Vagina (tissue), 2 donors: ENCODE data around the gene OMA1. TPM values are rescaled to one million over a fixed set of nuclear protein-coding genes. Genes with fewer than 3 reads are reported as not detected.
"Not testable (repeated sequence)": the region's sequence is repeated elsewhere in the genome, so short reads cannot be mapped to it uniquely, and the experiment has no call there.

ENCODE experiments used
- DNase-seq, 2 donors: peaks; one replicate each; pipeline ENCODE4 v3.0.0-alpha.2; 2017; ENCODE audit errors: extremely low spot score in 2 of 2
- H3K27ac ChIP-seq: fragments of 200-600 bp; sonication (generic); one replicate; pipeline ENCODE4 v1.5.1; 2019
- H3K27me3 ChIP-seq: fragments of 200-600 bp; sonication (generic); one replicate; pipeline ENCODE4 v1.5.1; 2019
- H3K36me3 ChIP-seq, 2 donors: fragments of 200-600 bp; sonication (generic); one replicate each; pipeline ENCODE4 v1.5.1; 2017 to 2019
- H3K4me1 ChIP-seq: fragments of 200-600 bp; sonication (generic); one replicate; pipeline ENCODE4 v1.5.1; 2019
- H3K4me3 ChIP-seq, 2 donors: fragments of 200-600 bp; sonication (generic); 1 replicate in 1 of 2; 2 replicates in 1 of 2; pipeline ENCODE4 v1.5.1; 2016 to 2019
- H3K9me3 ChIP-seq: fragments of 200-600 bp; sonication (generic); one replicate; pipeline ENCODE4 v1.5.1; 2019
- POLR2A ChIP-seq, 2 donors: fragments of 450-650 bp; IDR thresholded peaks; one replicate each; pipeline ENCODE4 v1.6.1; 2017; ENCODE audit warnings: antibody characterized with exemption in 2 of 2, mild to moderate bottlenecking in 2 of 2, moderate library complexity in 2 of 2
- POLR2AphosphoS5 ChIP-seq, 2 donors: sonication (generic); formaldehyde crosslinking; IDR thresholded peaks; one replicate each; pipeline ENCODE4 v1.9.0; 2017; ENCODE audit warnings: antibody characterized with exemption in 2 of 2, mild to moderate bottlenecking in 2 of 2, low read depth in 1 of 2; ENCODE audit not compliant: insufficient read depth in 1 of 2
- intact Hi-C: fragments of 100-400 bp; cut with DNase I; formaldehyde crosslinking; loops from one replicate; pipeline ENCODE4 v1.15.1; 2023
- total RNA-seq: library from RNA; depleted of rRNA; stranded (reverse); fragments of >200 nt; gene quantifications from one replicate; pipeline ENCODE4 v1.2.3, GENCODE V29; 2016
- TF ChIP-seq, protein P1 (sequence below), 3 experiments: fragments of 450-650 bp in 2 of 3; fragments of 200-600 bp in 1 of 3; sonication (generic) in 1 of 3; IDR thresholded peaks; one replicate each; pipeline ENCODE4 v1.5.1; 2017 to 2019; ENCODE audit warnings: antibody characterized with exemption in 3 of 3, mild to moderate bottlenecking in 2 of 3, moderate library complexity in 2 of 3

The OMA1 gene
- total RNA-seq, 1 donor from 2014 or later: 19.9 TPM

DNA sequence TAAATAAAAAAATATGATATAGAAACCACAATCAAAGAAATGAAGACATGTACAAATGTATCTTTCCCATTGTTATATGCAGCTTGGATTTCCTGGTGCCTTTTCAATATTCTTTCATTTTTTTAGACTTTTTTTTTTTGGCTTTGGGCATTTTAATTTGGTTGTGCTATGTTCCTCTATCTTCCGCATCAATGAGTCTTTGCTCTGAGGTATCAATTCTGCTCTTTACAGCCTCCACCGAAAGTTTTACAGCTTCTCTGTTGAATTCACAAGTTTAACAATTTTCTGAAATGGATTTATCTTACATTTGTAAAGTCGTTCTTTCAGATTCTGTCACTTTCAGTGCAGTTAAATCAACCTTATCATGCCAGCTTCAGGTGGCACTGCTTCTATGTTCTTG is 50.5 kb downstream of the OMA1 start:
- TF ChIP-seq POLR2AphosphoS5 (IDR thresholded peaks at IDR 0.05; ENCODE audit: insufficient read depth in 1 of 2, low read depth in 1 of 2) (no peak), POLR2A (IDR thresholded peaks at IDR 0.05) (no peak)
- TF ChIP-seq, protein P1, sequence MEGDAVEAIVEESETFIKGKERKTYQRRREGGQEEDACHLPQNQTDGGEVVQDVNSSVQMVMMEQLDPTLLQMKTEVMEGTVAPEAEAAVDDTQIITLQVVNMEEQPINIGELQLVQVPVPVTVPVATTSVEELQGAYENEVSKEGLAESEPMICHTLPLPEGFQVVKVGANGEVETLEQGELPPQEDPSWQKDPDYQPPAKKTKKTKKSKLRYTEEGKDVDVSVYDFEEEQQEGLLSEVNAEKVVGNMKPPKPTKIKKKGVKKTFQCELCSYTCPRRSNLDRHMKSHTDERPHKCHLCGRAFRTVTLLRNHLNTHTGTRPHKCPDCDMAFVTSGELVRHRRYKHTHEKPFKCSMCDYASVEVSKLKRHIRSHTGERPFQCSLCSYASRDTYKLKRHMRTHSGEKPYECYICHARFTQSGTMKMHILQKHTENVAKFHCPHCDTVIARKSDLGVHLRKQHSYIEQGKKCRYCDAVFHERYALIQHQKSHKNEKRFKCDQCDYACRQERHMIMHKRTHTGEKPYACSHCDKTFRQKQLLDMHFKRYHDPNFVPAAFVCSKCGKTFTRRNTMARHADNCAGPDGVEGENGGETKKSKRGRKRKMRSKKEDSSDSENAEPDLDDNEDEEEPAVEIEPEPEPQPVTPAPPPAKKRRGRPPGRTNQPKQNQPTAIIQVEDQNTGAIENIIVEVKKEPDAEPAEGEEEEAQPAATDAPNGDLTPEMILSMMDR (IDR thresholded peaks at IDR 0.05): no peak
- DNase-seq: no peak
- no peaks in the 10 kb centered on the region for H3K9me3 ChIP-seq
- H3K4me1 ChIP-seq: no peaks in the 10 kb centered on the region
- no peak overlapping the region for H3K27ac ChIP-seq
- no peaks in the 10 kb centered on the region for H3K27me3 ChIP-seq
- H3K36me3 ChIP-seq: no peaks in the 10 kb centered on the region
- intact Hi-C loops: no loop called here
- no peak overlapping the region for H3K4me3 ChIP-seq

GRCh38 chr1:58488914-58489313 is 57.6 kb downstream of the OMA1 start:
- H3K4me3 ChIP-seq, DNase-seq, H3K9me3 ChIP-seq, intact Hi-C loops, H3K27me3 ChIP-seq, H3K27ac ChIP-seq, H3K4me1 ChIP-seq: not testable (repeated sequence)
- H3K36me3 ChIP-seq: peaks cover 0 to 16% of the 10 kb centered on the region in 2 donors

- peaks cover 0 to 16% of the 10 kb centered on the region in 2 donors for H3K36me3 ChIP-seq
- TF ChIP-seq POLR2A (IDR thresholded peaks at IDR 0.05) (no peak), POLR2AphosphoS5 (IDR thresholded peaks at IDR 0.05; ENCODE audit: insufficient read depth in 1 of 2, low read depth in 1 of 2) (no peak)
- TF ChIP-seq, protein P1 (IDR thresholded peaks at IDR 0.05): no peak
- H3K4me3 ChIP-seq: no peak overlapping the region
- no peaks in the 10 kb centered on the region for H3K4me1 ChIP-seq
- no peaks in the 10 kb centered on the region for H3K9me3 ChIP-seq
- intact Hi-C loops: no loop called here
- no peak overlapping the region for H3K27ac ChIP-seq
- DNase-seq: no peak
- H3K27me3 ChIP-seq: no peaks in the 10 kb centered on the region
Observed at GRCh38 chr1:58487002-58487401, 59.5 kb downstream of the OMA1 start.

DNA sequence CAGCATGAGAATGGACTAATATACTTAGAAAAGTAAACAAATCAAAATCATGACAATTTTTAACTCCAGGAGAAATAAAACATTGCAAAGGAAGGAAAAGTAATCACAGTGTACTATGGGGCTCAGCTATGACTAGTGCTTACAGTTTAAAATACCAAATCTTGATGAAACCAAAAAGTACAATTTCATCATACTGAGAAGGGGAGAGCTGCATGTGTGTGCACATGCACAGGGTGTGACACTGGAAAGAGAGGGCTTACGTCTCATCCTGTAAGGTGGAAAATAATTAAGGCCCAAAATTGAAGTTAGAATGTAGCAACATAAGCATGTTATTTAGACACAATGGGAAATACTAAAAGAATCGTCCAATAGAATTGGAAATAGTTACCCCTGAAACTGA is 64.6 kb downstream of the OMA1 start:
- H3K27me3 ChIP-seq: no peaks in the 10 kb centered on the region
- no peaks in the 10 kb centered on the region for H3K36me3 ChIP-seq
- intact Hi-C loops: no loop called here
- H3K4me3 ChIP-seq: no peak overlapping the region
- DNase-seq: no peak
- no peak for TF ChIP-seq POLR2AphosphoS5 (IDR thresholded peaks at IDR 0.05; ENCODE audit: insufficient read depth in 1 of 2, low read depth in 1 of 2)
- TF ChIP-seq, protein P1 (IDR thresholded peaks at IDR 0.05): no peak
- TF ChIP-seq POLR2A (IDR thresholded peaks at IDR 0.05): no peak
- H3K9me3 ChIP-seq: no peaks in the 10 kb centered on the region
- H3K4me1 ChIP-seq: no peaks in the 10 kb centered on the region
- no peak overlapping the region for H3K27ac ChIP-seq

DNA sequence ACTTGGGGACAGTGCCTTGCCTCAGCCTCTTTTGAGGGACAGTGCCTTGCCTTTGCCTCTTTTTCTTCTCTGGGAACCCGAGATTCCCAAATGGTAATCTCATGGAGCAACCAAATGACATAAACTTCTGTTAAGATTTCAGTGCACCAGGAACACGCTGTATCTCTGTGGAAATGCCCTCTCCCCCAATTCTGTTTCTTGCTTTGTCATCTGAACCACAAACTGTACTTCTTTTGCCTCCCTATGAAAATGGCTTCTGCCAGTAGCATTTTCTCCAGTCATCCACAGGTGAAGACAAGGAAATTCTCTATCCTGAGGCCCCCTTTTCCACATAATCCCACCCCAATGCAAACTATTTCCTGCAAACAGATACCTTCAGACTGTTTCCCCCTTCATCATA is 66.3 kb downstream of the OMA1 start:
- TF ChIP-seq POLR2A (IDR thresholded peaks at IDR 0.05) (no peak), POLR2AphosphoS5 (IDR thresholded peaks at IDR 0.05; ENCODE audit: insufficient read depth in 1 of 2, low read depth in 1 of 2) (no peak)
- TF ChIP-seq, protein P1 (IDR thresholded peaks at IDR 0.05): no peak
- Histone ChIP-seq H3K36me3 (no peaks in the 10 kb centered on the region), H3K9me3 (no peaks in the 10 kb centered on the region), H3K27me3 (no peaks in the 10 kb centered on the region), H3K4me1 (no peaks in the 10 kb centered on the region), H3K27ac (no peak overlapping the region), H3K4me3 (no peak overlapping the region)
- intact Hi-C loops: no loop called here
- DNase-seq: no peak

GRCh38 chr1:58477390-58477789 is 69.1 kb downstream of the OMA1 start:
- intact Hi-C loops: no loop called here
- Histone ChIP-seq H3K36me3 (no peaks in the 10 kb centered on the region), H3K27me3 (no peaks in the 10 kb centered on the region), H3K9me3 (no peaks in the 10 kb centered on the region), H3K27ac (no peak overlapping the region), H3K4me1 (no peaks in the 10 kb centered on the region), H3K4me3 (no peak overlapping the region)
- DNase-seq: no peak
- no peak for TF ChIP-seq POLR2A (IDR thresholded peaks at IDR 0.05)
- TF ChIP-seq, protein P1 (IDR thresholded peaks at IDR 0.05): no peak
- TF ChIP-seq POLR2AphosphoS5 (IDR thresholded peaks at IDR 0.05; ENCODE audit: insufficient read depth in 1 of 2, low read depth in 1 of 2): no peak
